Measurements from ENCODE around the gene NUP210L. TPM values are rescaled to one million over a fixed set of nuclear protein-coding genes. Genes with fewer than 3 reads are reported as not detected.

NUP210L gene
- total and polyA plus RNA-seq, 9 of the 15 experiments (the other 6 are each of a cell fraction or from before 2014, with no cell fraction given): 0.01 to 0.04 TPM; not detected in 7

DNA sequence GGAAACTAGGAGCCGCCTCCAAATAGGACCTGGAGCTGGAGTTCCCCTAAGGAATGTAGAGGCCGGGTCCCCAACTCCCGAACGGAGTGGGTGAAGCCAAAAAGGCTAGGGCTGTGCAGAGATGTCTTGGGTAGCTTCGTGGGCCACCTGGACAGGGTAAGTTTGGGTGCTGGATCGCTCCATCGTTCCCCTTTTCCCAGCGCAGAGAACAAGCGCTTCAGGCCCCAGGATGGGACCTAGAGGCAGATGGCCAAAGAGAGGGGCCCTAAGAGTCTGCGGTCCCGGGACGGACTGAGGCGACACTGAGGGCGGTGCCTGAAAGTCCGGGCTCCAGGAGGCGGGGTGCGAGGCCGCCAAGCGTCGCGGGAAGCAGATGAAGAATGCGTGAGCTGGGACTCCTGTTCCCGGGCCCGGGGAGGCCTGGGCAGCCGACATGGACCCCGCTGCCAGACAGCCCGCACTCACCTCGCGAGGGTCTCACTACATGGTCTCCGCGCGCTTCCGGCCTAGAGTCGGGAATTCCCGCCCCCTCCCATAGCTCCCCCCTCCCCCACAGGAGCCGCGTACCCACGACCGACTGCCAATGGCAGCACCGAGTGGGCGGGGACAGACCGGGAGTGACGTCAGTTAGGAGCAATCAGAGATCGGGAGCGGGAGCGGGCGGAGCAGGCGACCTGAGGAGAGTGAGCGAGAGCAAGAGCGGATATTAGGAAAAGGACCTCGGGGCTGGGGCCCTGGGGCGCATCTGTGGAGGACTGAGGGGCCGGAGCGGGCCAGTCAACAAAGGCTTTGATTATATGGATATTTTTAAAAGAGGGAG is 191.6 kb downstream of the NUP210L start, which contains the start of gene SLC39A1 (continued):
- TF ChIP-seq, protein P1, sequence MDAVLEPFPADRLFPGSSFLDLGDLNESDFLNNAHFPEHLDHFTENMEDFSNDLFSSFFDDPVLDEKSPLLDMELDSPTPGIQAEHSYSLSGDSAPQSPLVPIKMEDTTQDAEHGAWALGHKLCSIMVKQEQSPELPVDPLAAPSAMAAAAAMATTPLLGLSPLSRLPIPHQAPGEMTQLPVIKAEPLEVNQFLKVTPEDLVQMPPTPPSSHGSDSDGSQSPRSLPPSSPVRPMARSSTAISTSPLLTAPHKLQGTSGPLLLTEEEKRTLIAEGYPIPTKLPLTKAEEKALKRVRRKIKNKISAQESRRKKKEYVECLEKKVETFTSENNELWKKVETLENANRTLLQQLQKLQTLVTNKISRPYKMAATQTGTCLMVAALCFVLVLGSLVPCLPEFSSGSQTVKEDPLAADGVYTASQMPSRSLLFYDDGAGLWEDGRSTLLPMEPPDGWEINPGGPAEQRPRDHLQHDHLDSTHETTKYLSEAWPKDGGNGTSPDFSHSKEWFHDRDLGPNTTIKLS (IDR thresholded peaks at IDR 0.05; ENCODE audit: borderline replicate concordance, low read depth): no peak
- TF ChIP-seq FOXP1 (CRISPR knock-in tag; IDR thresholded peaks at IDR 0.05): peak; percentile 46
- no peak for TF ChIP-seq NBN (IDR thresholded peaks at IDR 0.05; ENCODE audit: low read depth)
- no peak; the same call in 1 of the 2 replicates for TF ChIP-seq ZNF263 (CRISPR knock-in tag; IDR thresholded peaks at IDR 0.05; ENCODE audit: borderline replicate concordance)
- TF ChIP-seq CREBBP (IDR thresholded peaks at IDR 0.05; ENCODE audit: low read depth, low read length): no peak
- TF ChIP-seq HEY1 (CRISPR knock-in tag; IDR thresholded peaks at IDR 0.05; ENCODE audit: borderline replicate concordance): no peak
- TF ChIP-seq SMC3 (conservative IDR thresholded peaks at IDR 0.05; ENCODE audit: insufficient read depth, low read depth, low read length): no peak
- peak; percentile 61 for TF ChIP-seq TAF1 (IDR thresholded peaks at IDR 0.05; ENCODE audit: control insufficient read depth, extremely low read depth, insufficient read depth, low read length, severe bottlenecking)
- TF ChIP-seq, protein P2, sequence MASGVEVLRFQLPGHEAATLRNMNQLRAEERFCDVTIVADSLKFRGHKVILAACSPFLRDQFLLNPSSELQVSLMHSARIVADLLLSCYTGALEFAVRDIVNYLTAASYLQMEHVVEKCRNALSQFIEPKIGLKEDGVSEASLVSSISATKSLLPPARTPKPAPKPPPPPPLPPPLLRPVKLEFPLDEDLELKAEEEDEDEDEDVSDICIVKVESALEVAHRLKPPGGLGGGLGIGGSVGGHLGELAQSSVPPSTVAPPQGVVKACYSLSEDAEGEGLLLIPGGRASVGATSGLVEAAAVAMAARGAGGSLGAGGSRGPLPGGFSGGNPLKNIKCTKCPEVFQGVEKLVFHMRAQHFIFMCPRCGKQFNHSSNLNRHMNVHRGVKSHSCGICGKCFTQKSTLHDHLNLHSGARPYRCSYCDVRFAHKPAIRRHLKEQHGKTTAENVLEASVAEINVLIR (CRISPR knock-in tag; IDR thresholded peaks at IDR 0.05): peak; percentile 45; the same call in 1 of the 2 replicates
- peak; percentile 77; the same call in 1 of the 2 replicates for TF ChIP-seq CBX1 (IDR thresholded peaks at IDR 0.05; ENCODE audit: low read depth)
- TF ChIP-seq RBM25 (IDR thresholded peaks at IDR 0.05; ENCODE audit: low read depth, low read length, severe bottlenecking): peak; percentile 71
- no peak for TF ChIP-seq BRCA1 (IDR thresholded peaks at IDR 0.05)
- TF ChIP-seq BRCA1 (CRISPR knock-in tag; IDR thresholded peaks at IDR 0.05): no peak
- TF ChIP-seq NFIX (CRISPR knock-in tag; IDR thresholded peaks at IDR 0.05; ENCODE audit: low read depth): no peak
- no peak for TF ChIP-seq BCL6 (CRISPR knock-in tag; IDR thresholded peaks at IDR 0.05)
- TF ChIP-seq, protein P3, sequence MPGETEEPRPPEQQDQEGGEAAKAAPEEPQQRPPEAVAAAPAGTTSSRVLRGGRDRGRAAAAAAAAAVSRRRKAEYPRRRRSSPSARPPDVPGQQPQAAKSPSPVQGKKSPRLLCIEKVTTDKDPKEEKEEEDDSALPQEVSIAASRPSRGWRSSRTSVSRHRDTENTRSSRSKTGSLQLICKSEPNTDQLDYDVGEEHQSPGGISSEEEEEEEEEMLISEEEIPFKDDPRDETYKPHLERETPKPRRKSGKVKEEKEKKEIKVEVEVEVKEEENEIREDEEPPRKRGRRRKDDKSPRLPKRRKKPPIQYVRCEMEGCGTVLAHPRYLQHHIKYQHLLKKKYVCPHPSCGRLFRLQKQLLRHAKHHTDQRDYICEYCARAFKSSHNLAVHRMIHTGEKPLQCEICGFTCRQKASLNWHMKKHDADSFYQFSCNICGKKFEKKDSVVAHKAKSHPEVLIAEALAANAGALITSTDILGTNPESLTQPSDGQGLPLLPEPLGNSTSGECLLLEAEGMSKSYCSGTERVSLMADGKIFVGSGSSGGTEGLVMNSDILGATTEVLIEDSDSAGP (CRISPR knock-in tag; IDR thresholded peaks at IDR 0.05): no peak
- no peak for TF ChIP-seq NCOA2 (IDR thresholded peaks at IDR 0.05; ENCODE audit: partially characterized antibody in 2 of 2)
- no peak for TF ChIP-seq ZNF146 (CRISPR knock-in tag; IDR thresholded peaks at IDR 0.05; ENCODE audit: unreplicated experiment)
- TF ChIP-seq BCOR (IDR thresholded peaks at IDR 0.05): 0 out of 2 replicates have a peak, but pooled peaks have one; percentile 2
- TF ChIP-seq MCM5 (IDR thresholded peaks at IDR 0.05; ENCODE audit: low read depth): no peak
- TF ChIP-seq, protein P4, sequence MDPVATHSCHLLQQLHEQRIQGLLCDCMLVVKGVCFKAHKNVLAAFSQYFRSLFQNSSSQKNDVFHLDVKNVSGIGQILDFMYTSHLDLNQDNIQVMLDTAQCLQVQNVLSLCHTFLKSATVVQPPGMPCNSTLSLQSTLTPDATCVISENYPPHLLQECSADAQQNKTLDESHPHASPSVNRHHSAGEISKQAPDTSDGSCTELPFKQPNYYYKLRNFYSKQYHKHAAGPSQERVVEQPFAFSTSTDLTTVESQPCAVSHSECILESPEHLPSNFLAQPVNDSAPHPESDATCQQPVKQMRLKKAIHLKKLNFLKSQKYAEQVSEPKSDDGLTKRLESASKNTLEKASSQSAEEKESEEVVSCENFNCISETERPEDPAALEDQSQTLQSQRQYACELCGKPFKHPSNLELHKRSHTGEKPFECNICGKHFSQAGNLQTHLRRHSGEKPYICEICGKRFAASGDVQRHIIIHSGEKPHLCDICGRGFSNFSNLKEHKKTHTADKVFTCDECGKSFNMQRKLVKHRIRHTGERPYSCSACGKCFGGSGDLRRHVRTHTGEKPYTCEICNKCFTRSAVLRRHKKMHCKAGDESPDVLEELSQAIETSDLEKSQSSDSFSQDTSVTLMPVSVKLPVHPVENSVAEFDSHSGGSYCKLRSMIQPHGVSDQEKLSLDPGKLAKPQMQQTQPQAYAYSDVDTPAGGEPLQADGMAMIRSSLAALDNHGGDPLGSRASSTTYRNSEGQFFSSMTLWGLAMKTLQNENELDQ (CRISPR knock-in tag; IDR thresholded peaks at IDR 0.05; ENCODE audit: borderline replicate concordance): 0 out of 2 replicates have a peak, but pooled peaks have one; percentile 31
- no peak for TF ChIP-seq CBFB (CRISPR knock-in tag; IDR thresholded peaks at IDR 0.05)

Data from K562 (cell line).